GM12878 (cell line): ENCODE measurements around the gene WDR93. TPM values are rescaled to one million over a fixed set of nuclear protein-coding genes. Genes with fewer than 3 reads are reported as not detected.

Source experiments
- ATAC-seq: fragments of 200-7000 bp; cut with Tn5 transposase; 3 replicates; pipeline ENCODE4 v1.9.1; 2020; ENCODE audit warnings: mild to moderate bottlenecking, moderate library complexity
- BruUV-seq: library from RNA; stranded (reverse); fragments of 400-500 nt; replicated peaks from 2 replicates; lab custom pipeline; 2021; lab: Mats Ljungman, UMichigan
- CTCF ChIA-PET: fragments of 300-600 bp; sonication (Branson Sonifier 250); formaldehyde crosslinking; extraction: SDS; loops from one replicate; lab custom pipeline; 2021; ENCODE audit warnings: inconsistent platforms; lab: Yijun Ruan, JAX
- POLR2A ChIA-PET: fragments of 350-600 bp; formaldehyde crosslinking; extraction: SDS; loops from one replicate; lab custom pipeline; 2021; ENCODE audit warnings: inconsistent platforms; lab: Charles Lee
- RAD21 ChIA-PET: fragments of 300-600 bp; sonication (Branson Sonifier 250); formaldehyde crosslinking; loops from one replicate; lab custom pipeline; 2023; ENCODE audit warnings: antibody characterized with exemption; ENCODE audit not compliant: unreplicated experiment; lab: Charles Lee
- SMC1A ChIA-PET: fragments of 300-600 bp; sonication (Branson Sonifier 250); formaldehyde crosslinking; loops from one replicate; lab custom pipeline; 2023; ENCODE audit not compliant: unreplicated experiment, uncharacterized antibody; lab: Charles Lee
- DNase-seq: peaks from one replicate; pipeline ENCODE4 v3.0.0-alpha.2; 2011; ENCODE audit warnings: low read depth, low spot score
- FAIRE-seq: peaks from 3 replicates; lab custom pipeline; 2011; peaks lifted over from hg19 to GRCh38; lab: Jason Lieb, UNC
- H2AFZ ChIP-seq: 2 replicates; pipeline ENCODE4 v1.6.0; 2011; ENCODE audit warnings: low read depth, low read length, control low read depth; ENCODE audit not compliant: control insufficient read depth
- H3K27ac ChIP-seq: 2 replicates; pipeline ENCODE4 v1.5.1; 2011; ENCODE audit warnings: control low read depth; ENCODE audit not compliant: control insufficient read depth, insufficient read depth
- H3K27me3 ChIP-seq, 2 experiments: replicated peaks in 1 of 2; 2 replicates each; pipeline versions ENCODE4 v1.6.0 to v1.6.1; 2011; ENCODE audit warnings: low read length in 1 of 2; ENCODE audit not compliant: control insufficient read depth in 2 of 2, insufficient read depth in 2 of 2
- H3K36me3 ChIP-seq, 2 experiments: 2 replicates each; pipeline ENCODE4 v1.5.1; 2011; ENCODE audit warnings: low read length in 1 of 2; ENCODE audit not compliant: control insufficient read depth in 2 of 2, insufficient read depth in 2 of 2
- H3K4me1 ChIP-seq: 2 replicates; pipeline ENCODE4 v1.6.1; 2011; ENCODE audit warnings: mild to moderate bottlenecking, low read length, moderate library complexity, mixed read lengths; ENCODE audit not compliant: control insufficient read depth, insufficient read depth
- H3K4me2 ChIP-seq: 2 replicates; pipeline ENCODE4 v1.6.0; 2011; ENCODE audit warnings: control low read depth; ENCODE audit not compliant: control insufficient read depth, insufficient read depth
- H3K4me3 ChIP-seq: fragments of 200-600 bp; sonication (generic); 2 replicates; pipeline ENCODE4 v1.5.1; 2016
- H3K79me2 ChIP-seq: 2 replicates; pipeline ENCODE4 v1.6.0; 2011; ENCODE audit warnings: low read length; ENCODE audit not compliant: control insufficient read depth, insufficient read depth
- H3K9ac ChIP-seq: 2 replicates; pipeline ENCODE4 v1.8.0; 2011; ENCODE audit warnings: low read length, control low read depth, mixed read lengths; ENCODE audit not compliant: control insufficient read depth, insufficient read depth
- H3K9me3 ChIP-seq: replicated peaks from 3 replicates; pipeline ENCODE4 v1.5.1; 2011; ENCODE audit warnings: mild to moderate bottlenecking, low read length; ENCODE audit not compliant: control insufficient read depth, insufficient read depth
- H4K20me1 ChIP-seq: 2 replicates; pipeline ENCODE4 v1.6.0; 2011; ENCODE audit not compliant: control insufficient read depth, insufficient read depth
- CBX5 ChIP-seq: sonication (generic); IDR thresholded peaks from 2 replicates; pipeline ENCODE4 v1.6.1; 2016; ENCODE audit warnings: low read depth, moderate library complexity, mild to moderate bottlenecking, inconsistent platforms
- CTCF ChIP-seq, 3 experiments: IDR thresholded peaks in 2 of 3; conservative IDR thresholded peaks in 1 of 3; 2 replicates each; pipeline ENCODE4 v1.5.1; 2011; ENCODE audit warnings: low read depth in 3 of 3, low read length in 3 of 3, mild to moderate bottlenecking in 3 of 3, control low read depth in 2 of 3, moderate library complexity in 2 of 3, inconsistent platforms in 1 of 3, mixed read lengths in 1 of 3; ENCODE audit not compliant: control insufficient read depth in 2 of 3, insufficient read depth in 1 of 3; ENCODE audit errors: extremely low read depth in 1 of 3
- RAD21 ChIP-seq: IDR thresholded peaks from 2 replicates; pipeline ENCODE4 v1.6.1; 2011; ENCODE audit warnings: mild to moderate bottlenecking, low read depth, low read length, moderate library complexity; ENCODE audit not compliant: insufficient read depth
- SMAD5 ChIP-seq: IDR thresholded peaks from 2 replicates; pipeline ENCODE4 v1.6.1; 2016; ENCODE audit warnings: antibody characterized with exemption, low read depth
- SMC3 ChIP-seq: IDR thresholded peaks from 2 replicates; pipeline ENCODE4 v1.6.1; 2011; ENCODE audit warnings: low read length, improper control_type of control experiment, borderline replicate concordance
- YY1 ChIP-seq: IDR thresholded peaks from 2 replicates; pipeline ENCODE4 v1.6.1; 2011; ENCODE audit warnings: low read depth, mild to moderate bottlenecking, low read length
- ZNF24 ChIP-seq: fragments of 450-650 bp; IDR thresholded peaks from 2 replicates; pipeline ENCODE4 v1.6.1; 2017; ENCODE audit warnings: antibody characterized with exemption, mild to moderate bottlenecking
- WGBS: methylation state at CpG from one replicate; pipeline ENCODE4 v1.1.6; 2016; ENCODE audit warnings: low lambda C conversion rate; ENCODE audit not compliant: insufficient replicate concordance, insufficient coverage; ENCODE audit errors: missing lambda C conversion rate; 5-methylcytosine and 5-hydroxymethylcytosine counted together
- in situ Hi-C: fragments of 300-500 bp; cut with MboI; formaldehyde crosslinking; loops from 9 replicates; pipeline ENCODE4 v1.14.3; 2018; ENCODE audit warnings: mixed read lengths
- intact Hi-C: fragments of 100-400 bp; cut with micrococcal nuclease; formaldehyde crosslinking; loops from one replicate; pipeline ENCODE4 v1.14.2; 2022; ENCODE audit not compliant: unreplicated experiment
- polyA plus RNA-seq, 11 experiments: library from polyadenylated mRNA; depleted of rRNA in 4 of 11; unstranded in 6 of 11; stranded (reverse) in 5 of 11; fragments of >200 nt; fragmentation: Nextera tagmentation in 4 of 11; fragmentation: Illumina TruSeq in 1 of 11; extraction: Ambion mirVana in 4 of 11; extraction: Trizol in 1 of 11; gene quantifications; 1 replicate in 1 of 11; 2 replicates in 10 of 11; pipeline versions ENCODE4 v1.2.1 to v1.2.3, GENCODE V29; 2011 to 2016; ENCODE audit warnings: inconsistent platforms in 2 of 11, missing spikeins in 2 of 11, low read depth in 1 of 11
- total RNA-seq, 4 experiments: library from RNA; depleted of rRNA in 3 of 4; stranded (reverse); fragments of >200 nt in 3 of 4; fragmentation: Illumina TruSeq in 1 of 4; extraction: Trizol in 1 of 4; gene quantifications; 2 replicates each; pipeline versions ENCODE4 v1.2.1 to v1.2.3, GENCODE V29; 2013 to 2021

WDR93 gene
- total and polyA plus RNA-seq, 10 of the 15 experiments (the other 5 are each of a cell fraction or from before 2014, with no cell fraction given) = not detected

GRCh38 chr15:89740137-89740536 is 49.5 kb downstream of the WDR93 start:
- Histone ChIP-seq H3K79me2 (no peaks in the 10 kb centered on the region), H3K36me3 (no peaks in the 10 kb centered on the region), H4K20me1 (no peaks in the 10 kb centered on the region), H3K9me3 (no peaks in the 10 kb centered on the region), H3K4me3 (no peak overlapping the region), H2AFZ (peak overlapping the region; percentile 96), H3K9ac (no peak overlapping the region), H3K4me2 (peak overlapping the region; percentile 78; the same call in 1 of the 2 replicates), H3K4me1 (no peaks in the 10 kb centered on the region), H3K27me3 (no peaks in the 10 kb centered on the region), H3K27ac (no peak overlapping the region)
- FAIRE-seq (peak; percentile 97), DNase-seq (peak; percentile 43), ATAC-seq (peak; percentile 98)
- in situ Hi-C loops (no loop called here), intact Hi-C loops (loop anchor here (1.0 to 5.0 kb wide), 2 partner anchors 135 to 332 kb away; no protein-coding TSS in a partner anchor)
- ChIA-PET SMC1A (interaction anchor here (0.9 to 1.8 kb wide), 7 partner anchors 13 to 331 kb away, joined by 3 to 24 read pairs (median 4); no protein-coding TSS in a partner anchor), CTCF (interaction anchor here (0.6 to 4.6 kb wide), 41 partner anchors 9 to 475 kb away, joined by 3 to 113 read pairs (median 5); partner anchors contain the start of genes AP3S2 and TICRR), RAD21 (interaction anchor here (1.0 to 2.4 kb wide), 12 partner anchors 8 to 366 kb away, joined by 3 to 55 read pairs (median 5); no protein-coding TSS in a partner anchor), POLR2A (interaction anchor here (1.2 kb wide), 1 partner anchor 9 kb away, joined by 3 read pairs; no protein-coding TSS in a partner anchor)
- no peak for TF ChIP-seq SMAD5
- TF ChIP-seq SMC3 = peak; percentile 68
- peak; percentile 82 for TF ChIP-seq RAD21
- TF ChIP-seq CTCF (IDR thresholded peaks at IDR 0.05 in 2 of 3, conservative IDR thresholded peaks at IDR 0.05 in 1 of 3; ENCODE audit: control insufficient read depth in 2 of 3, extremely low read depth in 1 of 3, insufficient read depth in 1 of 3, low read depth in 3 of 3, low read length in 3 of 3) = peak; percentile 86 to 91 (median 91); a peak in 5 of 6 replicates
- peak; percentile 71 for TF ChIP-seq YY1
- TF ChIP-seq CBX5 = no peak
- TF ChIP-seq ZNF24 = no peak
- 2% methylated on average over 8 of the region's 8 CpGs for WGBS
- no TSS peak for BruUV-seq
